Suprapubic skin (tissue), 4 donors: ENCODE results near the gene SH3BGR. TPM values are rescaled to one million over a fixed set of nuclear protein-coding genes. Genes with fewer than 3 reads are reported as not detected.

Source experiments
- DNase-seq, 2 donors: peaks; one replicate each; pipeline ENCODE4 v3.0.0-alpha.2; 2019; ENCODE audit warnings: low spot score in 2 of 2
- H3K27ac ChIP-seq: fragments of 200-600 bp; sonication (generic); one replicate; pipeline ENCODE4 v1.5.1; 2019
- H3K27me3 ChIP-seq: fragments of 200-600 bp; sonication (generic); one replicate; pipeline ENCODE4 v1.5.1; 2019
- H3K36me3 ChIP-seq: fragments of 200-600 bp; sonication (generic); one replicate; pipeline ENCODE4 v1.5.1; 2019
- H3K4me1 ChIP-seq: fragments of 200-600 bp; sonication (generic); one replicate; pipeline ENCODE4 v1.5.1; 2019
- H3K4me3 ChIP-seq: fragments of 200-600 bp; sonication (generic); one replicate; pipeline ENCODE4 v1.5.1; 2019; ENCODE audit warnings: mild to moderate bottlenecking
- H3K9me3 ChIP-seq: fragments of 200-600 bp; sonication (generic); one replicate; pipeline ENCODE4 v1.5.1; 2019
- CTCF ChIP-seq, 2 donors: fragments of 200-600 bp in 1 of 2; fragments of 450-650 bp in 1 of 2; sonication (generic) in 1 of 2; IDR thresholded peaks; one replicate each; pipeline ENCODE4 v1.5.1; 2016 to 2019; ENCODE audit warnings: antibody characterized with exemption in 2 of 2, mild to moderate bottlenecking in 1 of 2, moderate library complexity in 1 of 2
- EP300 ChIP-seq: sonication (generic); formaldehyde crosslinking; IDR thresholded peaks from one replicate; pipeline ENCODE4 v1.6.1; 2017; ENCODE audit warnings: antibody characterized with exemption
- POLR2A ChIP-seq, 2 donors: fragments of 450-650 bp; IDR thresholded peaks; one replicate each; pipeline ENCODE4 v1.6.1; 2017; ENCODE audit warnings: antibody characterized with exemption in 2 of 2, mild to moderate bottlenecking in 2 of 2, moderate library complexity in 2 of 2
- POLR2AphosphoS5 ChIP-seq, 3 donors: sonication (generic); formaldehyde crosslinking; IDR thresholded peaks; one replicate each; pipeline ENCODE4 v1.6.1; 2017; ENCODE audit warnings: antibody characterized with exemption in 3 of 3
- WGBS: methylation state at CpG from one replicate; pipeline ENCODE4 v1.1.5; 2018; 5-methylcytosine and 5-hydroxymethylcytosine counted together
- total RNA-seq, 4 donors: library from RNA; depleted of rRNA; stranded (reverse); fragments of >200 nt; gene quantifications; one replicate each; pipeline ENCODE4 v1.1.0, GENCODE V29; 2016

Gene SH3BGR
- total RNA-seq, 4 donors from 2014 or later = 0.64 to 1.3 (median 0.68) TPM; not detected in 1

- DNase-seq = no peak
- Histone ChIP-seq H3K4me1 (no peaks in the 10 kb centered on the region), H3K27me3 (no peaks in the 10 kb centered on the region), H3K4me3 (no peak overlapping the region), H3K36me3 (no peaks in the 10 kb centered on the region), H3K9me3 (no peaks in the 10 kb centered on the region), H3K27ac (no peak overlapping the region)
- TF ChIP-seq EP300 (no peak), POLR2AphosphoS5 (IDR thresholded peaks at IDR 0.05) (no peak), POLR2A (IDR thresholded peaks at IDR 0.05) (no peak), CTCF (IDR thresholded peaks at IDR 0.05) (no peak)
- WGBS = 71% methylated on average over 12 of the region's 12 CpGs
These were observed 111.3 kb downstream of the SH3BGR start for GRCh38 chr21:39562791-39563770.

GRCh38 chr21:39564200-39564599, 112.4 kb downstream of the SH3BGR start:
- Histone ChIP-seq H3K27ac (no peak overlapping the region), H3K9me3 (no peaks in the 10 kb centered on the region), H3K36me3 (no peaks in the 10 kb centered on the region), H3K4me1 (no peaks in the 10 kb centered on the region), H3K4me3 (no peak overlapping the region), H3K27me3 (no peaks in the 10 kb centered on the region)
- TF ChIP-seq EP300 = no peak
- no peak for TF ChIP-seq CTCF (IDR thresholded peaks at IDR 0.05)
- no peak for TF ChIP-seq POLR2A (IDR thresholded peaks at IDR 0.05)
- TF ChIP-seq POLR2AphosphoS5 (IDR thresholded peaks at IDR 0.05) = no peak
- 61% methylated on average over 3 of the region's 3 CpGs for WGBS
- DNase-seq = no peak

Other genes starting within 250 kb of the SH3BGR start
- 100 to 1,000 TPM in 1 of 4 donors, 10 to 100 TPM in 3; 45.7 to 143 (median 63.1) TPM for gene BRWD1, start 138.3 kb upstream of the SH3BGR start, total RNA-seq
- 100 to 1,000 TPM in 2 of 4 donors, 10 to 100 TPM in 2; 63.1 to 130 (median 101) TPM for gene HMGN1, start 102.9 kb upstream of the SH3BGR start, total RNA-seq
- gene LCA5L, start 6.2 kb upstream of the SH3BGR start, total RNA-seq = 1 to 10 TPM in 1 of 4 donors, under 1 TPM in 2, not detected in 1; 0.72 to 1.2 (median 0.72) TPM
- 1 to 10 TPM in 3 of 4 donors, under 1 TPM in 1; 0.89 to 5.9 (median 3.1) TPM for gene B3GALT5, start 161.0 kb downstream of the SH3BGR start, total RNA-seq